DMS114 treated with DMSO at 0.1 percent for 48 hours (cell line): ENCODE data around the gene PLEKHM1.
"Not testable (repeated sequence)": the region's sequence is repeated elsewhere in the genome, so short reads cannot be mapped to it uniquely, and the experiment has no call there.

Source experiments
- DNase-seq: peaks from one replicate; lab custom pipeline; 2025; ENCODE audit not compliant: unreplicated experiment; lab: John Stamatoyannopoulos, UW

The PLEKHM1 gene

DNA sequence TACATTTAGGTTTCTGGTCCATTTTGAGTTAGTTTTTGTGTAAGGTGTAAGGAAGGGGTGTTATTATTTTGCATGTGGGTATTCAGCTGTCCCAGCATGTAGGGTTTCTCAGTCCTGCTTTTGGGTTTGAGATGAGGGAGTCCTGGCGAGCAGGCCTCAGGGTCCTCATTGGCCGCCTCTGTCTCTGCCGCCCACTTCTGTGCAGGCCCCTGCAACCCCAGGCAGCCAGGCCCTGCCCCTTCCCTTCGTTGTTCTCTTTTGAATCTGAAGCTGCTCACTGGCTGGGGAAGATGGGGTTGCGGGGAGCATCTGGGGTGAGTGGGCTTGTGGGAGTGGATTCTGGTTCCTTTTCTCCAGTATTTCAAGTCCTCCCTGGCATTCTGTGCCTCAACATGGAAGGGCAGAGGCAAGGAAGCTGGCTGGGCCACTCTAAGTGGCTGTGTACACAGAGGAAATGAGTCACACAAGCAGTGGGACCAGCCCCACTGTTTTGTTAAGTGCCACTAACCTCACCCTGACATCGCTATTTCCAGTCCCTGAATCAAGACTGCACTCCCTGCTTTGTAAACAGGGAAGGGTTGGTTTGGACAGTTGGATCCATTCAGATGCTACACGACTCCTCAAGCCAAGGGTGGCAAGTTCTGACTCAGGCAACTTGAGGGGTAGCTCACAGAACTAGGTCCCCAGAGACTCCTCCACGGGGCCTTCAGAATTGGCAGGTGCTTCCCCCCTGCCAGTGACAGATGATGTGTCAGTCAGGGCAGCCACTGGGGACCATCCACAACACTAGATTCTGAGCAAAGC lies 28.8 kb downstream of the PLEKHM1 start:
- not testable (repeated sequence) for DNase-seq

DNA sequence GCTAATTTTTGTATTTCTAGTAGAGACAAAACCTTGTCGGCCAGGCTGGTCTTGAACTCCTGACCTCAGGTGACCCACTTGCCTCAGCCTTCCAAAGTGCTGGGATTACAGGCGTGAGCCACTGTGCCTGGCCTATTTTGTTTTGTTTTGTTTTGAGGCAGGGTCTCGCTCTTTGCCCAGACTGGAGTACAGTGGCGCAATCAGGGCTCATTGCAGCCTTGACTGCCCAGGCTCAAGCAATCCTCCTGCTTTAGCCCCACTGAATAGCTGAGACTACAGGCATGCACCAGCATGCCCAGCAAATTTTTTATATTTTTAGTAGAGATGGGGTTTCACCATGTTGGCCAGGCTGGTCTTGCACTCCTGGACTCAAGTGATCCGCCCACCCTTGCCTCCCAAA lies 30.1 kb downstream of the PLEKHM1 start:
- DNase-seq, result not testable (repeated sequence)

GRCh38 chr17:45454341-45454740 lies 36.2 kb downstream of the PLEKHM1 start:
- DNase-seq, result not testable (repeated sequence)

DNA sequence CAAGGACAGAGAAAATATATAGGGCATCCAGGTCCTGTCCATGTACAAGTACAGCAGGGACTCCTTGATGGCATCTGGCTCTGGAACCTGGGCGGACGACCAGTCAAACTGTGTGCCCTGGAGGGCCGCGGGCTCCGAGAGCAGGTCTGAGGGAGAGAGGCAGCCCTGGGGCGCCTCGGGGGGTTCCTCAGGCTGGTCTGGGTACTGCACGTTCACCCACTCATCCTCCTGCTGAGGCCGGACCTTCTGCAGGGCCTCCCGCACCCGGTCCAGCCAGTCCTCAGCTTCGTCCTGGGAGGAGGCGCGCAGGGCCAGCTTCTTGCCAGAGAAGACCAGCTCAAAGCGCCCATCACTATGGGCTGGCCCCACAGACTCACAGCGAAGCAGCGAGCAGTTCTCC lies 36.8 kb downstream of the PLEKHM1 start:
- not testable (repeated sequence) for DNase-seq

GRCh38 chr17:45453225-45453534 lies 37.3 kb downstream of the PLEKHM1 start:
- DNase-seq, result not testable (repeated sequence)

- DNase-seq, result not testable (repeated sequence)
Observed at GRCh38 chr17:45452329-45453224, 37.9 kb downstream of the PLEKHM1 start.

DNA sequence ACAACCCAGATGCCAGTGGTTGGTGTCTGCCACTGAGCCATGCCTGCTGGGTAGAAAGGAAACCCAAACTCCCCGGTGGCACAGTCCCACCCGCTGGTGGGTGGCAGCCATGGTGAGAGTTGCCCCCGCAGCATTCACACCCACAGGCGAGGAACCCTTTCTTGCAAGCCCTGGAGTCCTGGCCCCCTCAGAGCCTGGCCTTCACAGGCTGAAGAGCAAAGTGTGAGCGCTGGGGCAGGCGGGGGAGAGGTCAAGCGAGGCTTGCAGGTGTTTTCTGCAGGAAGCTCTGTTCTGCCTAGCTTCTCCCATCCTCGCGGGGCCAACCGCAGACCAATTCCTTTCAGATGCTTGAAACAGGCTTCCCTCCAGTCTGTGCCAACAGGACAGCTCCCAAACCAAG lies 38.9 kb downstream of the PLEKHM1 start:
- DNase-seq, result not testable (repeated sequence)

- no peak for DNase-seq
Observed at GRCh38 chr17:45451131-45451530, 39.4 kb downstream of the PLEKHM1 start.

DNA sequence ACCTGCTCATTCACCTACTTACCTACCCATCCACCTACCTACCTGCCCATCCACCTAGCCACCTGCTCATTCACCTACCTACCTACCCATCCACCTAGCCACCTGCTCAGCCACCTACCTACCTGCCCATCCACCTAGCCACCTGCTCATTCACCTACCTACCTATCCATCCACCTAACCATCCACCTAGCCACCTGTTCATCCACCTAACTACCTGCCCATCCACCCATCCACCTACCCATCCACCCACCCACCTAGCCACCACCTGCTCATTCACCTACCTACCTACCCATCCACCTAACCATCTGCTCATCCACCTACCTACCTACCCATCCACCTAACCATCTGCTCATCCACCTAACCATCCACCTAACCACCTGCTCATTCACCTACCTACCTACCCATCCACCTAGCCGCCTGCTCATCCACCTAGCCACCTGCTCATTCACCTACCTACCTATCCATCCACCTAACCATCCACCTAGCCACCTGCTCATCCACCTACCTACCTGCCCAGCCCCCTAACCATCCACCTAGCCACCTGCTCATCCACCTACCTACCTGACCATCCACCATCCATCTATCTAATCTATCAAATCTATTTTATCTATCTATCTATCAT lies 40.7 kb downstream of the PLEKHM1 start:
- not testable (repeated sequence) for DNase-seq

GRCh38 chr17:45449260-45449659 lies 41.3 kb downstream of the PLEKHM1 start:
- DNase-seq, result not testable (repeated sequence)

DNA sequence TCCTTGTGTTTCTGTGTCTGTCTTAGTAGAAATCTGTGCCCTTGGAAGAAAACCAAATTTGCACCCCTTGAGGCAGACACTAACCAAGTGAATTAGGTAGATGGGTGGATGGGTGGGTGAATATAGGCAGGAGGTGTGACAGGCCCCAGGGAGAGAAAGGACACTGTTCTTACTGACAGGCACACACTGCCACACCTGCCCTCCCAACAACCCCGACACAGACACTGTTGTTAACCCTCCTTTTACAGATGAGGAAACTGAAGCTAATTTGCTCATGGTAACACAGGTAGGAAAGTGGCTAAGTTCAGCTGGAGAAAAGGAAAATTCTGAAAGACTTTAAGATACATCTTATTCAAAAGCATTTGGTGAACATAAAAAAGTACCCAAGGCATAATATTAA lies 42.0 kb downstream of the PLEKHM1 start:
- DNase-seq, result not testable (repeated sequence)

DNA sequence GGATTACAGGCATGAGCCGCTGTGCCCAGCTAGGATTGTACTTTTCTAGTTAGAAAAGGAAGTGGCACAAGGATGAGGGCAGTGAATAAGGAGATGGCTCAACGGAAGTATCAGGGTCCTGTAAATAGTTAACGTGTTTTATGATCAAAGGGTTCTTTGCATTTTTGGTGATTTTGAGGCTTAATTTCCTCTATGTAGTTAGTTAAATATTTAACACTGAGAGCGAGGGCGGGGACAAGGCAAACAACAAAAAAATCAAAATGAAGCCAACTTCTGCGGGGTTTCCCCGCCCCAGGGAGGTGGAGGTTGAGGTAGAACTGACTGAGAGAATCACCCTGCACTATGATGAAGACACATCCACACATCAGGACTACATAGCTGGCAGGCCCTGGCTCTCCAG lies 42.5 kb downstream of the PLEKHM1 start:
- DNase-seq, result not testable (repeated sequence)

GRCh38 chr17:45447650-45448049 lies 42.9 kb downstream of the PLEKHM1 start:
- not testable (repeated sequence) for DNase-seq

GRCh38 chr17:45446872-45447625 lies 43.5 kb downstream of the PLEKHM1 start:
- DNase-seq, result not testable (repeated sequence)

- DNase-seq, result not testable (repeated sequence)
Observed at GRCh38 chr17:45445901-45446743, 44.4 kb downstream of the PLEKHM1 start.

- DNase-seq, result not testable (repeated sequence)
Observed at GRCh38 chr17:45444856-45445820, 45.4 kb downstream of the PLEKHM1 start.

- DNase-seq, result not testable (repeated sequence)
Observed at GRCh38 chr17:45444301-45444700, 46.2 kb downstream of the PLEKHM1 start.

DNA sequence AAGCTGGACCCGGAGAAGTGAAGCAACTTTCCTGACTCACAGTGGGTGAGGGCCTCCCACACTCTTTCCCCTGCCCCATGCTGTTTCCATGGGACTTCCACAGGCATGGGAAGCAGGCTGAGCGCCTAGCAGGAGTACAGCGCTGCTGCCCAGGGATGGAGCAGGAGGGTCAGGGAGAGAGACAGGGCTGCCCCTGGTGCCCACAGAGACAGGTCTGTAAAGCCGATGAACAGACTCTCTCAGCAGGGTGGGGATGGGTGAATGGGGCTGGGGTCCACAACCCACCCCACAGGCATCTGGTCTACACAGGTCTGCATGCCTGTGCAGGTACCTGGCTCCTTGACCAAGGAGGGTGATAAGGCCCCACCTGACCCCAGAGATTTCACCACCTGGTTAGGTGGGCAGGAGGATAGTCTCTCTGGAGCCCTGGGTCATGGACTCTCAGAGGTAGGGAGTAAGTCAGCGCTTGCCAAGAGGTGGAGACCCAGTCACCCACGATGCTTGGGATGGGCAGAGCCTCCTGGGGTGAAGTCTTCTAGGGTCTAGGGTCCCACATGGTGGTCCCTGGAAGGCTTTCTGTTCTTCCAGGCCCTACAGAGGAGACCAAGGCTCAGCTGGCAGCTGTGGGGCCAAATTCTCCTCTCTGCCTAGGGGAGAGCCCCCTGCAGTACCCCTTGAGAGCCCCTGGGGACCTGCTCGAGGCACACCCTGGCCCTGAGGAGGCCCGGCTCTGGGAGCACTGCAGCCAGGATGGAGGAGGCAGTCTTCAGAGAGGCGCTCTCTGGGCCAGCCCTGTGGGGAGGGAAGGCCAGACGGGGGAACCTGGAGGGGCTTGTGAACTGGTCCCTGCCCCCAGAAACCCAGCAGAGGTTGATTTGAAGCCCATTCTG lies 46.9 kb downstream of the PLEKHM1 start:
- DNase-seq, result not testable (repeated sequence)
